Mucosa of gallbladder (tissue), 1 donor: ENCODE measurements around the gene DUSP7. TPM values are rescaled to one million over a fixed set of nuclear protein-coding genes. Genes with fewer than 3 reads are reported as not detected.

Experiments
- DNase-seq: peaks from one replicate; pipeline ENCODE4 v3.0.0-alpha.2; 2020; ENCODE audit warnings: low spot score
- total RNA-seq: library from RNA; stranded (reverse); gene quantifications from one replicate; pipeline ENCODE4 v1.2.1, GENCODE V29; 2021
- donor health status: DM: no; HTN: no; CAD: no.

The DUSP7 gene, protein sequence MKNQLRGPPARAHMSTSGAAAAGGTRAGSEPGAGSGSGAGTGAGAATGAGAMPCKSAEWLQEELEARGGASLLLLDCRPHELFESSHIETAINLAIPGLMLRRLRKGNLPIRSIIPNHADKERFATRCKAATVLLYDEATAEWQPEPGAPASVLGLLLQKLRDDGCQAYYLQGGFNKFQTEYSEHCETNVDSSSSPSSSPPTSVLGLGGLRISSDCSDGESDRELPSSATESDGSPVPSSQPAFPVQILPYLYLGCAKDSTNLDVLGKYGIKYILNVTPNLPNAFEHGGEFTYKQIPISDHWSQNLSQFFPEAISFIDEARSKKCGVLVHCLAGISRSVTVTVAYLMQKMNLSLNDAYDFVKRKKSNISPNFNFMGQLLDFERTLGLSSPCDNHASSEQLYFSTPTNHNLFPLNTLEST
- total RNA-seq, result 20.4 TPM

DNA sequence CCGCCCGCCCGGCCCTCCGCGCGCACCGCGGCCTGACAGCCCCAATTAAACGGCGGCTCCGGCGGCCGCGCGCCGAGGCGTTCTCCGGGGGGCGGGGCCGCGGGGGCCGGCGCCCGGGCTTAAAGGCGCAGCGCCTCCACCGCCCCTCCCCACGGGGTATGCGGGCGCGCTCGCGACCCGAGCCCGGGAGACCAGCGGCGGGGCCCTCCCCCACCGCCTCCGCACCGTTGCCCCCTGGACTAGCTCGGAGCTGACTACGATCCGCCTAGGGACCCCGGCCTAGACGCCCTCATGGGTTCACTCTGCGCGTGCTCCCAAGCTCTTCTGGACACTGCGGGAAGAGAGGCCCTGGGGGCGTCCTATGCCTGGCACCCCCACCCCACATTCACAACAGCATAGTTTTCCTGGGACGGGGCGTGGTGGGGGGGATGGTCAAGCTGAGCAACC is at the start of gene DUSP7:
Gene DUSP7 (minus strand): TSS at position 51 of the 447 bp plus-strand sequence. CDS start 205 bp downstream, outside the sequence.
- DNase-seq, result peak; percentile 68

DNA sequence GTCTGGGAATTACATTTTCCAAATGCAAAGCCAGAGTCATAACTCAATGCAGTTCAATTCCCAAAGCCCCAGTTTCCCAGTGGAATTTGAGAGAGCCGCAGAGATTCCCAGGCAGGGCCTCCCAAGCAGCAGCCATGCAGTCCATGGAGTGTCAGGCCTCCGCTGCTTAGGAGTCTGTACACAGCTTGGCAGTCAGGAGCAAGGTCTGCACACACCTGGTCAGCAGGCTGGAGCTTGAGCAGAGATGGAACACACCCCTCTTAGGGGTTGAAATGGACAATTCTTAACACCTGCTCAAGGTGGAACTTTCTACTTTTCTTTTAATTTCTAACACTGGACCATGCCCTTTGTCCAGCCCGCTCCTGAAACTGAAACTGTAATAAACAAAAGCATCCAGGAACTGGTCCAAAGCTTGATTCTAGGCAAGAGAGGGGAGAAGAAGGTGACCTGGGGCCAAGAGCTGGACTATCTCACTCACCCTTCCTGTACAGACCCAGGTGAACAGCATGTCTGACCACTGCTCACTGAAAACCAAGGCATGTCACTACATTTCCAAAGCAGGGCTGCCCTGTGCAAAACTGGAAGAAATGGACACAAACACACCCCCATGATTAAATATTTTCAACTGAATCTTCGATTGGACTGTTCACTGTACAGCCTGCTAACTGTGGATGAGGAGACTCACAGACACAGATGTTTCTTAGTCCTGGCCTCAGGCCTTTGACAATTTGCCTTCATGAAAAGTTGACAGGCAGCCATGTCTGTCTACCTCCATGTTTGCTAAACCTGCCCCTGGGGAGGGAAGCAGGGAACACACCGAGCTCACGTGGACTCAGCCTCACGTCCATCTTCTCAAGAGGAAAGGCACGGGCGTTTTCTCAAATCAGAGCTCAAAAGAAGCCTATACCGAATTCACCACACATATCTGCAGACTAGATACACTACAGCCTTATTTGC is 48.6 kb upstream of the DUSP7 start:
- DNase-seq, result no peak

DNA sequence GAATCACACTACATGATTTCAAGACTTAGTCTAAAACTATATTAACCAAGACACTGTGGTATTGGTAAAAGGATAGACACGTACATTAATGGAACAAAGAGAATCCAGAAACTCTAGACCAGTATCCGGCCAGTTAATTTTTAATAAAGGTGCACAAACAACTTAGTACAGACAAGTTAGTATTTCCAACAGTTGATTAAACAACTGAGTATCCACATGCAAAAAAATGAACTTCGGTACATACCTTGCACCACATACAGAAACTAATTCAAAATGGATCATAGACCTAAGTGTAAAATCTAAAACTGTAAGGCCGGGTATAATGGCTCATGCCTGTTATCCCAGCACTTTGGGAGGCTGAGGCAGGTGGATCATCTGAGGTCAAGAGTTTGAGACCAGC is 46.6 kb upstream of the DUSP7 start:
- no peak for DNase-seq

DNA sequence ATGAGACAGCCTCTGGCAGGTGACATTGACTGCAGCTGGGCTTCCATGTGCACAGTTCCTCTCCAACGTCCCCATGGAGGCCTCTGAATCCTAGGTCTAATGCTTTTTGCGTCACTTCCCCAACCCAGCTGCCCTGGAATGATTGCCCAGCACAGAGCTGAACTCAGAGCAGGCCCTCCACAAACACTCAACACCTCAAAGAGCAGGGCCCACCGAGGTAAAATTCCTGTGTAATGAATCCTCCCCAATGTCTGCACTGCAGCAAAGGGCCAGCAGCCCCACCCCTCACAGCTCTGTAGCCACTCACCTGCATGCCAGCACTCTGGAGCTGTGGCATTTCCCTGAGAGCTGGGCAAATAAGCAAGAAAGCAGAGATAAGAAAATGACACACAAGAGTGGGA is 42.6 kb upstream of the DUSP7 start:
- no peak for DNase-seq

DNA sequence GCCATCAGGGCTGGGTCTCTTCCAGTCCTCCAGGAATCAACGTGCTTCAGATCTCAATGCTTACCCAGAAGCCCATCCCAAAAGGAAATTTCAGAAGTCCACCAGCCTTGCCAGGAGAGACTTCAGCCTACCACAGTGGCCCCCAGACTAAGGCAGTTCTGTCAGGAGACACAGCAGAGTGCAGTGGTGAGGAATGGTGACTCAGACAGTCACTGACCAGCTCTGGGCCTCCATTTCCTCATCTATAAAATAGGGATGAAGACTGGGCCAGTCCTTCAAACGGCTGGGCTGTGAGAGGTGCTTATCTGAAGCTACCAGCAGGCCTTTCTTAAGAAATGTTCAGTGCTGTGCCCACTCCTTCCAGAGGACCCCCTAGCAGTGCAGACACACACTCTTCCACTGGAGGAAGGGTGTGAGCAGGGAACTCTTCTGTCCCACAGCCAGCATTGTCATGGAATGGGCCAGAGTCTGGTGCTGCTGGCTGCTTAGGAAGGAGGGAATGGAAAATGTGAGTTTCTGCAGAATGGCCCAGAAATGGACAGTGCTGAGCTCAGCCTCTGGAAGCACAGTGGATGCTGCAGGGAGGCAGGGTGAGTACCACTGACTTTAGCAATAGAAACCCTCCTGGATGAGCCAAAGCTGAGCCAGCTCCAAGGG is 41.6 kb upstream of the DUSP7 start:
- no peak for DNase-seq

DNA sequence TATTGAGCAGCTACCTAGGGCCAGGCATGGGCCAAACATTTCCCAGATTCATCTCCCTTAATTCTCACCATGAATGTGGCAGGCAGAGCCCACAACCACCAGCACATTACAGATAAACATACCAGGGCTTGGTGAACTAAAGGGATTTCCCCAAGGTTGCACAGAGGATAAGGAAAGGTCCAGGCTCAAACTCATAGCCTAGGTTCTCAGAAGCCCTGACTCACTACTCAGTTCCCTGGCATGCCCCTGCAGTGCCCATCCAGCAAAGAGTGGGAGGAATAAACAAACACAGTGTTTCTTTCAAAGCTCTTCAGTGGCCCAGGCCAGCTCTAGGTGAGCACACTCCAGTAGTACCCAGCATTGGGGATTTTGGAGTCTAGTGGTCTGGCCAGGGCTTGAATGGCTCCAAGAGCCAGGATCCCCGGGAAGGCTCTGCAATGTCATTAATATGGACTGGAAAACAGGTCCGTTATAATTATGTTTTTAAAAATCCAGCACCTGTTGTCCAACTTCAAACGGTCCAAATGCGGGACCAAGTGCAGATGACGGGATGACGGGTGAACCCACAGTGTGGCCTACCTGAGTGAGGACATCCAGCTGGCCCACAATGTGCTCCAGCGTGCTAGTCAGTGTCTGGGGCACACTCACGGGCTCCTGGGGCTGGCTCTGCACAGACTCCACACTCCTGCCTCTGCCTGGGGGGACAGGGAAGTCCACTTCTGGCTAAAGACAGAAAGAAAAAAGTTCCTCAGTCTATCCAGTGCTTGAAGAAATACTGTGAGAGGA is 39.8 kb upstream of the DUSP7 start:
- DNase-seq, result no peak

DNA sequence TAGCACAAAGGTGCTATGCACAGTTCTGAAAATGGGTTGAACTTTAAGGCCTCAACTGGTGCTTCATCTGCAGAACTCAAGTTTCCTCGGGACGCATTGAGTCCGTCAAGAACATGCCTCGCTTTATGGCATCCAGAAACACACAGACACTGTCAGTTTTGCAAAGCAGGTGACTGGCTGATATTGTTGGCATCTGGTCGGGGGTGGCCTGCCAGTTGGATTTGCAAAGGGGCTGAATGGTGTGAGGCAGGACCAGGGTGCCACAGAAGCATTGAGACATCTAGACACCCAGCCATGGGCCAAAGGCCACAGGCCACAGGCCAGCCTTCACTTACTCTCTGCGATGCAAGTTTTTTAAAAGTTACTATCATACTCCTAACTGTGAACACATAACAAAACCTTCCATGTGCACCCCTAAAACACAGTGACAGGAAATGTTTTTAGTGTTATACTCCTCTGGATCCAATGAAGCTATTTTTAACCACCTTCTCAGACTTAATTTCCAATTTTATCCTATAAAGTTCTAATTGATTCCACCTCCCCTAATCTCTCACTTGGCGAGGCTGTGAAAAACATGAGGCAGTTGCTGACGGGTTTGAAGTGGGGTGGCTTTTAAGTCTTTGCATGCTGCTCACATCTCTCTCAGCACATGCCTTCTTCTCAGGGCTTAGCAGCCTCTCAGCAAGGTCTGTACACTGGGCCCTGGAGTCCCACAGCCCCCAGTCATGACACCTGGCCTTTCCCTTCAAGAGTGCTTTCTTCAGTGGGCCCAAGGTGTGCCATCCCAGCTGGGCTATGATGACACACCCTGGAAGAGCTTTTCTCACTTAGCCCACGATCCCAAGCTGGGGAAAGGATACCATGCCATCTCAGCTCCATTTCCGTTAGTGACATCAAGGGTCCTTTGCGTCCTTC is 38.5 kb upstream of the DUSP7 start:
- DNase-seq, result no peak

DNA sequence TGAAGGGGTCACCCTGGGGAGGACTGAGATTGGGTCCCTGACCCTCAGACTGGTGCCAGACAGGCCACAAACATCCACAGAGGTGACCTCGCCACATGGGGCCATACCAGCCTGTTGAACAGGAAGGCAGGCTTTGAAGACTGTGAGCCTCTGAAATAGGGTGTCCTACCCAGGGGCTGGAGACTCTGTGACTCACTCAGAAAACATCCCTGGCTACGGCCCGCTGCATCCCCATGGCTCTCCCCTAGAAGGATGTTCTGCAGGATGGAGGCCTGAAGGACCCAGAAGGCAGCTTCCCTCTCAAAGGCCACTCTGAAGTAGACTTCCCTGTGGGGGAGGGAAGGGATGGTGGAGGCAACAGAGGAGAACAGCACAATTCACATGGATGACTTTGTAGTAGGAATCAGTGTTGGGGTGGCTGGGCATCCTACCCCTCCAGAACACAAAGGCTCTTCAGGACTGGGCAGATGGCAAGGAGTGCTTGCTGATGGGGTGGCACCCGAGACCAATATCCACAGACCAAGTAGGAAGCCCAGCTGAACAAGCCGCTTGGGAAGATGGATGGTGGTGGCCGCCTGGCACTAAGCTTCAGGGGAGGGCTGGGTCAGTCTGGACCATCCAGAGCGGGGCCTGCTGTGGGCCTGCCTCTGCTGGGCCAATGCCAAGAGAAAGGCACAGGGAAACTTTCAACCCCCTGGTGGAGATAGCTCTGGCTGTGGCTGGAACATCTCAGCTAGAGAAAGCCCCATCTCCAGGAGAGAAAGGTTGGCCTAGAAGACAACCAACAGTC is 37.6 kb upstream of the DUSP7 start:
- no peak for DNase-seq

DNA sequence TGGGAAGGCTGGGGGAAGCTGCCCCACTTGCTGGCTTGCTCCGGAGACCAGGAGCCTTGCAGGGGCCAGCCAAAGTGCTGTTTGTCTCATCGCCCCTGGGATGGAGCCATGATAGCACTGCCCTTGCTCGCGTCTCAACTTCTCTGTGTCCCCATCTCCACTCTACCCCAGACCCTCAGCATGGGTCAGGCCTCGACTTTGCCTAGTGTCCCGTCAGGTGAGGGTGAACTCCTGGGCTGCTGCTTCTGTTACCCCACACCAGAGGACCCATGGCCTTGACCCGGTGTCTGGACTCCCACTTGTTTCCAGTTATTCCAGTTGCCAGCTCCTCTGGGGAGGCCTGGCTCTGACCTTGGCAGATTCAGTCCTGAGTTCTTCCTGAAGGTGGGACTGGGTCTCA is 36.5 kb upstream of the DUSP7 start:
- DNase-seq, result no peak

DNA sequence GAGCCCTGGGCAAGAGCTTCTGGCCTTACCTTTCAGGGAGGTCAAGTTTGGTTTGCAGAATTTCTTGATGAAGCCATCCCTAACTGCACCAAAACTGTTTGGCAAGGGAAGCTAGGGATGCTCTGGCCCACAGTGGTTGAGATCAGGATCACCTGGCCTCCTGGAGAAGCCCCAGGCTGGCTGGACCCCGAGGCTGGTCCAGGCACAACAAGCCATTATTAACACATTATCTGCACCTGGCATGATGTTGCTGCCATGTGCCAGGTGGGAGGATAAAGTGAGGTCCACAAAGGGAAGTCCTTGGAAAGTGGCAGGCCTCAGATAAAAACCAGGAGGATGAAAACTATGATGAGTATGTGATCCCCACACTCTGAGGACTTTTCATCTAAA is 35.9 kb upstream of the DUSP7 start:
- DNase-seq, result no peak

DNA sequence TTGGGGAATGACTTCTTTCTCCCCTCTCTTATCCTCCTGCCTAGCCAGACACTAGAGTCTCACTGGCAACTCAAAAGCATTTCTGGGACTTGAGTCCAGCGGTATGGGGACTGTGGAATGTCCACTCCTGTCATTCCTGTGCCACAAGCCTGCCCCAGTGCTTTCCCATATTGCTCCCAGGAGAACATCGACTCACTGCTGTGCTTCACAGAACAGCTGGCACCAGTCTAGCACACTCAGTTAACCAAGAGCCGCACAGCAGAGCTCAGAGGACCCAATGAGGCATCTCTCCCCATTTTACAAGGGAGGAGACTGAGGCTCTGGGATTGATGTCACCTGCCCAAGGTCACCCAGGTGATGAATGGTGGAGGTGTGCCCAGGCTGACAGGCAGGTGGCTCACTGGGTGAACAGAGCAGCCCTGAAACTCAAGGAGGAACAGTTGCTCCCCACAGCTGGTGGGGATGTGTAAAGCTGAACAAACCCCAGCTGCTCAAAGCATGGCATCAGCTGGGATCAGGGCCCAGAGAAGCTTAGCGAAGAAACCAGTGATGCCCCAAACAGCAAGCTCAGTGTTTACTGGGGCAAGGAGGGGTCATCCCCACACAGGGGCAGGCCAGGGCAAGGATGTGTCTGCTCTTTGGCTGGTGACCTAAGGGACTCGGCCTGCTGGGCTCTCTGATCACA is 35.4 kb upstream of the DUSP7 start:
- DNase-seq, result no peak

DNA sequence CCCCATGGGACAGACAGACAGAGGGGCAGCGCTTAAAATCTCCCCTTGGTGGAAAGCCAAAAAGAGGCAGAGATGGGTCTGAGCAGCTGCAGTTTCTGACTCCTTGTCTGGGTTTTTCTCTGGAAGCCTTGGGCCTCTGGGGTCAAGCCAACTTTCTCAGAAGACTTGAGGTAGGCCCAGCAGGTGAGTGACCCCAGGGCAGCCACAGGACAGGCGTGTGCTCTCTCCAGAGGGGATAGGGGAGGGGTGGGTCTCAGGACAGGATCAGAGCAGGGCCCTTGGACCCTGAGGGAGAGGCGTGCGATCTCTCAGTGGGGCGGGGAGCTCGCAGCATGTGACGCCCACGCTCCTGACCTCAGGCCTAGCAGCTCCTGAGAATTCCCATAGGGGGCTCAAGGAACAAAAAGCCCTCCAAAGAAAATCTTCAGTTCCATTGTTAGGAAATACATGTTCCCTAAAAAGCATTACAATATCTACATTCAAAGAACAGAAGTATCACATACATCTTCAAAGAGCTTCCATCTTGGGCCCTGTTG is 34.6 kb upstream of the DUSP7 start:
- DNase-seq, result no peak

DNA sequence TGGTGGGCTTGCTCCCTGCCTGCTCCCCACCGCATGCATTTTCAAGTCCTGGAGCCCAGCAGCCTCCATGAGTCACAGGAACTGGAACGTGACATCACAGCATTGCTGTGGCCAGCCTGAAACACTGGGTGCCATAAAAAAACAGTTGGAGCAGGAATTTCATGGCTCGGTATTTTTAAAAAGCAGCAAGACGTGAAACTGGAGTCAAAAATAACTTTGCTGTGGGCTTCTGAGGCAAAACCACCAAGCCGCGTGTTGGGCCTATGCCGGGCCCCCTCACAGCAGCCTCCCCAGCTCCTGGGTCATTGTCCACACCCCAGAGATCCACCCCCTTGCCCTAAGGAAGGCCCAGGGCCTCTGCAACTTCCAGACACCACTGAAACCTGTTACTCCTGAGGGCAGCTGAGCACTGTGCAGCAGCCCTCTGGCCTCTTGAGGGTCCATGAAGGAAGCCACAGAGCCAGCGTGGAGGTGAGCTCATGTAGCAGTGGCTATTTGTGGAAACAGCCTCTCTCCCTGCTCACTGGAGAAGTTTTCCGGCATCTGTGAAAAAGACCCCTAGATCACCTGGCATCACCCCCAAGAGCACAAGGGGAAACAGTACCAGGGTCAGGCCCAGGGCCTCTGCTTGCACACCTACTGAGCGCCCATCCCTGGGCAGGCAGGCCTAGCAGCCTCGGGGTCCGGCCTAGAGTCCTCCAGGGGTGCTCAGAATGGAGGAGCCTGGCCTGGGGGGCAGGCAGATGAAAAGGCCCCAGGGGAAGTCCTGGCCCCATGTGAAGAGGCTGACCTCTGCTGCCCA is 34.0 kb upstream of the DUSP7 start:
- DNase-seq, result no peak

DNA sequence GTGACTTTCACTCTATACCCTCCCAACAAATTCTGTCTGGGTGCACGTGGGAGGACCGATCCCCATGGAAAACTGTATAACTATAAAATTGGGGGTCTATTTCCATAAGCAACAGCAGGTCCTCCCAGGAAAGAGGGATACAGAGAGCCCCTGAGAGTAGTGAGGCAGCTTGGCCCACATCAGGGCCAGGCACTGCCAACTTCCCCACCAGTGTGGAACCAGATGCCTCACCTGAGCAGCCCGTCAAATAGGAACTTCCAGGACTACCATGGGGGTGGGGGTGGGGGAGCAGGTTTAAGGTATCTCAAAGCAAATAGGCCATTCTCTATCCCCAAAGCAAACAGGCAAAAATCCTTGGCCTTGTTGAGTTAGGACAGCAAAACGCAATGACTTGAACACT is 33.3 kb upstream of the DUSP7 start:
- DNase-seq, result no peak

DNA sequence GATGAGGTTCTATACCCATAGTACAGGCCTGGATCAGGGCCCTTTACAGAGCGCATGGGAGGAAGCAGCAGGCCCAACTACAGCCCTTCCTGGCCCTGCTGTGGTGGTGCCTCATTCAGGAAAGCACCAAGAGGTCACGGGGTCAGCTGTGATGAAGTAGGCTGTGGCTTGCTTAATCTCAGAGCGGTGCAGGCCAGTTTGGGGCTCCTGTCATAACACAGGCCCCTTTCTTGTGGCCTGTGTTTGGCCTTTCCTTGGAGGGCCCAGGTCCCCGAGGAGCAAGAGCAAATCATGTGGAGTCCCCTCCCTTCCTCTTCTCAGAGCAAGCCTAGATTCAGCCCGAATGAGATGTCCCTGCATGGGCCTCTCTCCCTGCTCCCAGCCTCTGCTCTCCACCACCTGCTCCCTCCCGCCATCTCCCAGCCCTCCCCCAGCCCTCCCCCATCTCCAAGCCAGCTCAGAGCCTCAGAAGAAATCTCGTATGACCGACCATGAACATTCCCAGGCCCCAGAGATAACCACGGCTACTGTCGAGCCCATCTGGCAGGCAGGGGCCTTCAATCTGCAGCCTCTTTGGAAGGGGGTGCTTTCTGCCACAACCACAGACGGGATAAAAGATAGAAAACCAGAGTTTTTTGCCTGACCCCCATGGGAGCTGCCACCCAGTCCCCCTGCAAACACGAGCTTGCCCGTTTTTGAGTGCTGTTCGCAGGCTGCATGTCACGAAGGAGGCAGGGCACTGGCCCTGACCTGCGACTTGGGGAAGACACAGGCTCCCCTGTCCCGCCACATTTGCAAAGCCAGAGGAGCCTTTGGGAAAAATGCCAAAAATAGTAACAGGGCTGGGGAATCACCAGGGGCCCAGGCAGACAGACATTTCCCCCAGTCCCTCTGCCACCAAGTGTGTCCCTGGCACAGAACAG is 32.3 kb upstream of the DUSP7 start:
- no peak for DNase-seq

DNA sequence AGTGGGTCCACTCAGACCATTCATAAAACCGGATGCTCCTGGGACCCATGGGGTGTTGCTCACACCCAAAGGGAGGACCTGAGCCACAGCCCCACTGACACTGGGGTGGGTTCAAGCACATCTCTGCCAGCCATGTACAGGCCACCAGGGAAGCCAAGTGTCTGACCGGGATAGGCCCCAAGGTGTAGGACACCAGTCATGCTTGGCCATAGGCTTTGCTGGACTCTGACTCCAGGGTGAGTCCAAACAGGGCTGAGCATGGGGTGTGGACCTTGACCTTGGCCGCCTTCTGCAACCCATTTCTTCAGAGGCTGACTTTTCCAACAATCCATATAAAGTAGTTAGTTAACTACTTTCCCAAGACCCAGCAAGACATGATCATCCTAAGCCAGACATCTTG is 31.4 kb upstream of the DUSP7 start:
- DNase-seq, result no peak
